Fibroblast of lung (primary cell): ENCODE results near the gene ATP6V0E1. TPM values are rescaled to one million over a fixed set of nuclear protein-coding genes. Genes with fewer than 3 reads are reported as not detected.
"Not testable (repeated sequence)": the region's sequence is repeated elsewhere in the genome, so short reads cannot be mapped to it uniquely, and the experiment has no call there.

Source experiments
- DNase-seq, 2 donors: peaks; one replicate each; pipeline versions ENCODE4 v3.0.0 to v3.0.0-alpha.2; 2010; ENCODE audit warnings: low read depth in 2 of 2
- H2AFZ ChIP-seq: 2 replicates; pipeline ENCODE4 v1.5.1; 2012; ENCODE audit warnings: low read length, control low read depth, inconsistent platforms
- H3K27ac ChIP-seq: 2 replicates; pipeline ENCODE4 v1.5.1; 2011; ENCODE audit warnings: low read length, control low read depth; ENCODE audit not compliant: insufficient read depth
- H3K27me3 ChIP-seq: 2 replicates; pipeline ENCODE4 v1.5.1; 2011; ENCODE audit warnings: mild to moderate bottlenecking, low read length; ENCODE audit not compliant: control insufficient read depth, insufficient read depth
- H3K36me3 ChIP-seq: 2 replicates; pipeline ENCODE4 v1.5.1; 2011; ENCODE audit warnings: low read length; ENCODE audit not compliant: control insufficient read depth, insufficient read depth
- H3K4me1 ChIP-seq: 2 replicates; pipeline ENCODE4 v1.5.1; 2011; ENCODE audit warnings: low read length; ENCODE audit not compliant: control insufficient read depth, insufficient read depth; ENCODE audit errors: extremely low read depth
- H3K4me2 ChIP-seq: 2 replicates; pipeline ENCODE4 v1.5.1; 2011; ENCODE audit warnings: low read length, control low read depth; ENCODE audit not compliant: insufficient read depth; ENCODE audit errors: extremely low read depth
- H3K4me3 ChIP-seq, 4 experiments: fragments of 200-600 bp in 1 of 4; sonication (generic) in 1 of 4; replicated peaks in 1 of 4; 2 replicates each; pipeline ENCODE4 v1.5.1; 2011 to 2016; ENCODE audit warnings: low read length in 4 of 4, low read depth in 3 of 4, mild to moderate bottlenecking in 3 of 4, control low read depth in 2 of 4, inconsistent platforms in 1 of 4, mixed read lengths in 1 of 4; ENCODE audit not compliant: insufficient read depth in 1 of 4; ENCODE audit errors: control extremely low read depth in 1 of 4
- H3K79me2 ChIP-seq: 2 replicates; pipeline ENCODE4 v1.5.1; 2012; ENCODE audit warnings: mild to moderate bottlenecking, low read length, inconsistent platforms; ENCODE audit not compliant: control insufficient read depth, insufficient read depth
- H3K9ac ChIP-seq: 2 replicates; pipeline ENCODE4 v1.5.1; 2011; ENCODE audit warnings: mild to moderate bottlenecking, low read length, control low read depth; ENCODE audit not compliant: insufficient read depth
- H3K9me3 ChIP-seq: 2 replicates; pipeline ENCODE4 v1.5.1; 2012; ENCODE audit warnings: low read depth, low read length; ENCODE audit not compliant: control insufficient read depth, insufficient read depth
- H4K20me1 ChIP-seq: 2 replicates; pipeline ENCODE4 v1.5.1; 2011; ENCODE audit warnings: low read length; ENCODE audit not compliant: control insufficient read depth, insufficient read depth; ENCODE audit errors: extremely low read depth
- CTCF ChIP-seq, 2 donors: IDR thresholded peaks in 1 of 2; conservative IDR thresholded peaks in 1 of 2; 1 replicate in 1 of 2; 2 replicates in 1 of 2; pipeline ENCODE4 v1.5.1; 2011 to 2012; ENCODE audit warnings: low read length in 2 of 2, control low read depth in 1 of 2, inconsistent platforms in 1 of 2, low read depth in 1 of 2, mild to moderate bottlenecking in 1 of 2
- EZH2 ChIP-seq: IDR thresholded peaks from 2 replicates; pipeline ENCODE4 v1.5.1; 2012; ENCODE audit warnings: low read length, control low read depth, mild to moderate bottlenecking; ENCODE audit errors: missing control alignments
- polyA plus RNA-seq, 2 donors: library from polyadenylated mRNA; depleted of rRNA in 1 of 2; stranded (reverse) in 1 of 2; unstranded in 1 of 2; fragments of >200 nt; gene quantifications; 2 replicates each; pipeline ENCODE4 v1.2.1, GENCODE V29; 2011 to 2012; ENCODE audit warnings: missing spikeins in 1 of 2
- total RNA-seq: library from RNA; depleted of rRNA; stranded (reverse); fragments of >200 nt; gene quantifications from 2 replicates; pipeline ENCODE4 v1.2.1, GENCODE V29; 2014

Gene ATP6V0E1
- total and polyA plus RNA-seq, 2 donors (not counting 1 experiment from before 2014, with no cell fraction given): 377 to 635 TPM

GRCh38 chr5:173015192-173015591, 31.6 kb downstream of the ATP6V0E1 start:
- Histone ChIP-seq H3K27ac (no peak overlapping the region), H3K9me3 (no peaks in the 10 kb centered on the region), H3K9ac (no peak overlapping the region), H3K36me3 (no peaks in the 10 kb centered on the region), H2AFZ (no peak overlapping the region), H3K4me3 (no peak overlapping the region), H3K4me1 (peaks cover 10% of the 10 kb centered on the region), H3K4me2 (no peak overlapping the region), H3K27me3 (no peaks in the 10 kb centered on the region), H3K79me2 (peaks cover 46% of the 10 kb centered on the region), H4K20me1 (no peaks in the 10 kb centered on the region)
- no peak for TF ChIP-seq EZH2
- TF ChIP-seq CTCF (conservative IDR thresholded peaks at IDR 0.05 in 1 of 2, IDR thresholded peaks at IDR 0.05 in 1 of 2; ENCODE audit: low read depth in 1 of 2, low read length in 2 of 2): no peak
- DNase-seq: no peak

- no peaks in the 10 kb centered on the region for H4K20me1 ChIP-seq
- H3K9me3 ChIP-seq: no peaks in the 10 kb centered on the region
- H3K27me3 ChIP-seq: no peaks in the 10 kb centered on the region
- H3K4me2 ChIP-seq: no peak overlapping the region
- H3K9ac ChIP-seq: no peak overlapping the region
- DNase-seq: no peak
- no peaks in the 10 kb centered on the region for H3K36me3 ChIP-seq
- H3K4me3 ChIP-seq: no peak overlapping the region
- TF ChIP-seq EZH2: no peak
- no peak for TF ChIP-seq CTCF (conservative IDR thresholded peaks at IDR 0.05 in 1 of 2, IDR thresholded peaks at IDR 0.05 in 1 of 2; ENCODE audit: low read depth in 1 of 2, low read length in 2 of 2)
- H3K27ac ChIP-seq: no peak overlapping the region
- H3K4me1 ChIP-seq: peaks cover 12% of the 10 kb centered on the region
- H3K79me2 ChIP-seq: peaks cover 42% of the 10 kb centered on the region
- H2AFZ ChIP-seq: no peak overlapping the region
These were observed 32.3 kb downstream of the ATP6V0E1 start for GRCh38 chr5:173015598-173016455.

GRCh38 chr5:173016598-173017046, 33.1 kb downstream of the ATP6V0E1 start:
- Histone ChIP-seq H3K27ac (peak overlapping the region; percentile 39), H3K36me3 (no peaks in the 10 kb centered on the region), H3K79me2 (peaks cover 38% of the 10 kb centered on the region)

GRCh38 chr5:173017087-173017486, 33.5 kb downstream of the ATP6V0E1 start:
- not testable (repeated sequence) for H3K4me3 ChIP-seq, H3K27me3 ChIP-seq, H2AFZ ChIP-seq, H3K36me3 ChIP-seq, H3K9me3 ChIP-seq, DNase-seq, H3K9ac ChIP-seq, H4K20me1 ChIP-seq
- Histone ChIP-seq H3K4me2 (peak overlapping the region; percentile 9), H3K79me2 (peaks cover 38% of the 10 kb centered on the region), H3K27ac (peak overlapping the region; percentile 39), H3K4me1 (peaks cover 12% of the 10 kb centered on the region)

More at GRCh38 chr5:173016598-173017046, 33.1 kb downstream of the ATP6V0E1 start:
- TF ChIP-seq EZH2 (no peak), CTCF (conservative IDR thresholded peaks at IDR 0.05 in 1 of 2, IDR thresholded peaks at IDR 0.05 in 1 of 2; ENCODE audit: low read depth in 1 of 2, low read length in 2 of 2) (no peak)
- H2AFZ ChIP-seq: no peak overlapping the region
- peak overlapping the region; percentile 9 for H3K4me2 ChIP-seq
- peak; percentile 49 to 87 for DNase-seq
- H3K4me3 ChIP-seq: no peak overlapping the region
- H3K4me1 ChIP-seq: peaks cover 12% of the 10 kb centered on the region
- no peaks in the 10 kb centered on the region for H4K20me1 ChIP-seq
- no peak overlapping the region for H3K9ac ChIP-seq
- no peaks in the 10 kb centered on the region for H3K27me3 ChIP-seq
- H3K9me3 ChIP-seq: no peaks in the 10 kb centered on the region
